Measurements from ENCODE around the gene TM4SF5. TPM values are rescaled to one million over a fixed set of nuclear protein-coding genes. Genes with fewer than 3 reads are reported as not detected.

TM4SF5 gene
- total and polyA plus RNA-seq, 2 of the 8 experiments (the other 6 are each of a cell fraction or from before 2014, with no cell fraction given) = not detected

GRCh38 chr17:4786516-4786915 lies 14.8 kb downstream of the TM4SF5 start (continued):
- TF ChIP-seq, protein P1, sequence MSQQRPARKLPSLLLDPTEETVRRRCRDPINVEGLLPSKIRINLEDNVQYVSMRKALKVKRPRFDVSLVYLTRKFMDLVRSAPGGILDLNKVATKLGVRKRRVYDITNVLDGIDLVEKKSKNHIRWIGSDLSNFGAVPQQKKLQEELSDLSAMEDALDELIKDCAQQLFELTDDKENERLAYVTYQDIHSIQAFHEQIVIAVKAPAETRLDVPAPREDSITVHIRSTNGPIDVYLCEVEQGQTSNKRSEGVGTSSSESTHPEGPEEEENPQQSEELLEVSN (IDR thresholded peaks at IDR 0.05) = no peak
- TF ChIP-seq POLR2AphosphoS5 (IDR thresholded peaks at IDR 0.05; ENCODE audit: low read depth, low read length) = no peak
